Astrocyte (in vitro differentiated cells and primary cell): ENCODE results near the gene MOB3B.

Experiments
- EZH2 ChIP-seq: IDR thresholded peaks from 2 replicates; pipeline ENCODE4 v1.6.1; 2012; ENCODE audit warnings: mild to moderate bottlenecking, low read length, inconsistent platforms; ENCODE audit not compliant: insufficient read depth
- TF ChIP-seq, protein P1 (sequence below): IDR thresholded peaks from 2 replicates; pipeline ENCODE4 v1.5.1; 2011; ENCODE audit warnings: low read depth, mild to moderate bottlenecking, inconsistent platforms, low read length, moderate library complexity; ENCODE audit not compliant: insufficient read depth

DNA sequence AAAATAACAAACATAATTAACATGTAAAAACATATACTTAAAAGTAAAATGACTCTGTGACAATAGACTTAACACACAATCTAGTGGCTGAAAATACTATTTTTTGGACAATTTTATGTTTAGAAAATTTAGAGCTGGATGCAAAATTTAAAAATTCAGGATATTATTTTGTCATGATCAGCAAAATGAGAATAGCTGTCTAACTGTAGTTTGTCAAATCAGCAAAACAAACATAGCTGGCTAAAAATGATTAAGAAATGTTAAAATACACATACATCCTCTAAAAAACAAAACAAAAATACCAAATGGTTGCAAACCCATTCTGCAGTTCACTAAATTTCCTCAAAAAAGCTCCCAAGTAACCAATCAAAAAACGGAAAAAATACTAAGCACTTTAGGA lies 25.1 kb upstream of the MOB3B start:
- TF ChIP-seq, protein P1, sequence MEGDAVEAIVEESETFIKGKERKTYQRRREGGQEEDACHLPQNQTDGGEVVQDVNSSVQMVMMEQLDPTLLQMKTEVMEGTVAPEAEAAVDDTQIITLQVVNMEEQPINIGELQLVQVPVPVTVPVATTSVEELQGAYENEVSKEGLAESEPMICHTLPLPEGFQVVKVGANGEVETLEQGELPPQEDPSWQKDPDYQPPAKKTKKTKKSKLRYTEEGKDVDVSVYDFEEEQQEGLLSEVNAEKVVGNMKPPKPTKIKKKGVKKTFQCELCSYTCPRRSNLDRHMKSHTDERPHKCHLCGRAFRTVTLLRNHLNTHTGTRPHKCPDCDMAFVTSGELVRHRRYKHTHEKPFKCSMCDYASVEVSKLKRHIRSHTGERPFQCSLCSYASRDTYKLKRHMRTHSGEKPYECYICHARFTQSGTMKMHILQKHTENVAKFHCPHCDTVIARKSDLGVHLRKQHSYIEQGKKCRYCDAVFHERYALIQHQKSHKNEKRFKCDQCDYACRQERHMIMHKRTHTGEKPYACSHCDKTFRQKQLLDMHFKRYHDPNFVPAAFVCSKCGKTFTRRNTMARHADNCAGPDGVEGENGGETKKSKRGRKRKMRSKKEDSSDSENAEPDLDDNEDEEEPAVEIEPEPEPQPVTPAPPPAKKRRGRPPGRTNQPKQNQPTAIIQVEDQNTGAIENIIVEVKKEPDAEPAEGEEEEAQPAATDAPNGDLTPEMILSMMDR = no peak
- TF ChIP-seq EZH2 = no peak
